Measurements from ENCODE around the gene NEB. TPM values are rescaled to one million over a fixed set of nuclear protein-coding genes. Genes with fewer than 3 reads are reported as not detected.
A peak's percentile ranks its signal among the peaks of the same experiment; 100 is the strongest.
"Not testable (repeated sequence)": the region's sequence is repeated elsewhere in the genome, so short reads cannot be mapped to it uniquely, and the experiment has no call there.

NEB gene
- total and polyA plus RNA-seq, 2 donors (not counting 1 experiment from before 2014, with no cell fraction given), result 3.6 to 4.6 TPM

GRCh38 chr2:151591250-151591907, 142.9 kb downstream of the NEB start:
- H3K4me1 ChIP-seq (ENCODE audit: control insufficient read depth in 2 of 2, insufficient read depth in 2 of 2, low read length in 2 of 2); H3K9me3 Mint-ChIP-seq (ENCODE audit: insufficient read depth); H3K36me3 ChIP-seq (replicated peaks in 1 of 2; ENCODE audit: control extremely low read depth in 1 of 2, control insufficient read depth in 1 of 2, extremely low read depth in 1 of 2, insufficient read depth in 2 of 2, low read length in 1 of 2); POLR2A ChIA-PET; DNase-seq; H3K27ac ChIP-seq (ENCODE audit: low read length in 2 of 2); H3K9me3 ChIP-seq (ENCODE audit: control extremely low read depth in 1 of 3, control insufficient read depth in 2 of 3, insufficient read depth in 1 of 3, low read length in 2 of 3); H3K4me3 ChIP-seq (ENCODE audit: control extremely low read depth in 1 of 5, extremely low read depth in 1 of 5, insufficient read depth in 1 of 5, low read depth in 2 of 5, low read length in 4 of 5); H3K4me3 Mint-ChIP-seq; H3K4me1 Mint-ChIP-seq; intact Hi-C loops (cut with micrococcal nuclease); H4K20me1 ChIP-seq (ENCODE audit: control insufficient read depth, insufficient read depth, low read length, poor library complexity, severe bottlenecking); H3K79me2 ChIP-seq (ENCODE audit: control insufficient read depth, insufficient read depth, low read length); H3K4me2 ChIP-seq (replicated peaks; ENCODE audit: low read depth, low read length, poor library complexity, severe bottlenecking); H3K27me3 ChIP-seq (replicated peaks in 1 of 4; ENCODE audit: control extremely low read depth in 1 of 4, control insufficient read depth in 3 of 4, insufficient read depth in 4 of 4, low read length in 3 of 4); H3K27ac Mint-ChIP-seq; H2AFZ ChIP-seq (ENCODE audit: insufficient read depth, low read depth, low read length, poor library complexity, severe bottlenecking); H3K9ac ChIP-seq (ENCODE audit: low read length); H3K27me3 Mint-ChIP-seq: not testable (repeated sequence)
- no CpG with 5 or more reads among the region's 5 CpGs for WGBS (ENCODE audit: insufficient coverage)
- ATAC-seq (ENCODE audit: low read depth), result peak; percentile 78
- CTCF ChIA-PET, result interaction anchor here (0.7 kb wide), 1 partner anchor 216 kb away, joined by 3 read pairs; no protein-coding TSS in a partner anchor
- peak; percentile 63 for TF ChIP-seq CTCF (IDR thresholded peaks at IDR 0.05)

- H3K4me1 ChIP-seq (ENCODE audit: control insufficient read depth in 2 of 2, insufficient read depth in 2 of 2, low read length in 2 of 2); H3K4me2 ChIP-seq (replicated peaks; ENCODE audit: low read depth, low read length, poor library complexity, severe bottlenecking); H3K27ac ChIP-seq (ENCODE audit: low read length in 2 of 2); H3K27ac Mint-ChIP-seq; H2AFZ ChIP-seq (ENCODE audit: insufficient read depth, low read depth, low read length, poor library complexity, severe bottlenecking); H4K20me1 ChIP-seq (ENCODE audit: control insufficient read depth, insufficient read depth, low read length, poor library complexity, severe bottlenecking); DNase-seq; H3K4me1 Mint-ChIP-seq; H3K27me3 Mint-ChIP-seq; ATAC-seq (ENCODE audit: low read depth); H3K9me3 ChIP-seq (ENCODE audit: control extremely low read depth in 1 of 3, control insufficient read depth in 2 of 3, insufficient read depth in 1 of 3, low read length in 2 of 3); H3K9ac ChIP-seq (ENCODE audit: low read length); CTCF ChIA-PET; intact Hi-C loops (cut with micrococcal nuclease); POLR2A ChIA-PET; H3K79me2 ChIP-seq (ENCODE audit: control insufficient read depth, insufficient read depth, low read length); H3K4me3 Mint-ChIP-seq; H3K4me3 ChIP-seq (ENCODE audit: control extremely low read depth in 1 of 5, extremely low read depth in 1 of 5, insufficient read depth in 1 of 5, low read depth in 2 of 5, low read length in 4 of 5); H3K9me3 Mint-ChIP-seq (ENCODE audit: insufficient read depth); H3K36me3 ChIP-seq (replicated peaks in 1 of 2; ENCODE audit: control extremely low read depth in 1 of 2, control insufficient read depth in 1 of 2, extremely low read depth in 1 of 2, insufficient read depth in 2 of 2, low read length in 1 of 2); H3K27me3 ChIP-seq (replicated peaks in 1 of 4; ENCODE audit: control extremely low read depth in 1 of 4, control insufficient read depth in 3 of 4, insufficient read depth in 4 of 4, low read length in 3 of 4): not testable (repeated sequence)
- WGBS (ENCODE audit: insufficient coverage), result no CpG with 5 or more reads among the region's 5 CpGs
Observed at GRCh38 chr2:151581300-151581699, 153.0 kb downstream of the NEB start.

DNA sequence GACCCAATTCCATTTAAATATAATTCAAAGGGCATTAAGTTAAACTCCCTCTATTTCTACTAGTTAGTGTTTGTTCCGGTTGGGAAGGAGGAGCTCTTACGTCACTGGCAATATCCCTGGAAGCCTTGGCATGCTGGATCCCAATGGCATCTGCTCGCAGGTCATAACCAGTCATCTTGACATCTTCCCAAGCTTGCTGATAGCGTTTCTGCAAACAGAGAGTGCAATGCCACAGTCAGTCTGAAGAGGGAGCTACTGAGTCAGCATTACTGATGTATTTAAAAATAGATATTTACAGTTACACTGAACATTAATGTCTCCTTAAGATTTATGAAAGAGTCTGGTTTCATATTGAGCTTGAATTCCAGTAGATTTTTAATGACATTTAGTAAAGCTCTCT, 153.6 kb downstream of the NEB start:
- H2AFZ ChIP-seq (ENCODE audit: insufficient read depth, low read depth, low read length, poor library complexity, severe bottlenecking); H3K4me3 ChIP-seq (ENCODE audit: control extremely low read depth in 1 of 5, extremely low read depth in 1 of 5, insufficient read depth in 1 of 5, low read depth in 2 of 5, low read length in 4 of 5); H3K9me3 ChIP-seq (ENCODE audit: control extremely low read depth in 1 of 3, control insufficient read depth in 2 of 3, insufficient read depth in 1 of 3, low read length in 2 of 3); intact Hi-C loops (cut with micrococcal nuclease); H3K4me1 ChIP-seq (ENCODE audit: control insufficient read depth in 2 of 2, insufficient read depth in 2 of 2, low read length in 2 of 2); H3K4me2 ChIP-seq (replicated peaks; ENCODE audit: low read depth, low read length, poor library complexity, severe bottlenecking); H3K27ac Mint-ChIP-seq; H3K27ac ChIP-seq (ENCODE audit: low read length in 2 of 2); H4K20me1 ChIP-seq (ENCODE audit: control insufficient read depth, insufficient read depth, low read length, poor library complexity, severe bottlenecking); DNase-seq; H3K27me3 ChIP-seq (replicated peaks in 1 of 4; ENCODE audit: control extremely low read depth in 1 of 4, control insufficient read depth in 3 of 4, insufficient read depth in 4 of 4, low read length in 3 of 4); CTCF ChIA-PET; H3K36me3 ChIP-seq (replicated peaks in 1 of 2; ENCODE audit: control extremely low read depth in 1 of 2, control insufficient read depth in 1 of 2, extremely low read depth in 1 of 2, insufficient read depth in 2 of 2, low read length in 1 of 2); H3K4me3 Mint-ChIP-seq; H3K79me2 ChIP-seq (ENCODE audit: control insufficient read depth, insufficient read depth, low read length); H3K27me3 Mint-ChIP-seq; H3K9ac ChIP-seq (ENCODE audit: low read length); POLR2A ChIA-PET; H3K9me3 Mint-ChIP-seq (ENCODE audit: insufficient read depth); H3K4me1 Mint-ChIP-seq: not testable (repeated sequence)
- no CpG with 5 or more reads among the region's 4 CpGs for WGBS (ENCODE audit: insufficient coverage)
- ATAC-seq (ENCODE audit: low read depth), result peak; percentile 72
